ENCODE results near the gene SLX4. TPM values are rescaled to one million over a fixed set of nuclear protein-coding genes. Genes with fewer than 3 reads are reported as not detected.

SLX4 gene
- total RNA-seq, 1 experiment from 2014 or later = 5.1 TPM

DNA sequence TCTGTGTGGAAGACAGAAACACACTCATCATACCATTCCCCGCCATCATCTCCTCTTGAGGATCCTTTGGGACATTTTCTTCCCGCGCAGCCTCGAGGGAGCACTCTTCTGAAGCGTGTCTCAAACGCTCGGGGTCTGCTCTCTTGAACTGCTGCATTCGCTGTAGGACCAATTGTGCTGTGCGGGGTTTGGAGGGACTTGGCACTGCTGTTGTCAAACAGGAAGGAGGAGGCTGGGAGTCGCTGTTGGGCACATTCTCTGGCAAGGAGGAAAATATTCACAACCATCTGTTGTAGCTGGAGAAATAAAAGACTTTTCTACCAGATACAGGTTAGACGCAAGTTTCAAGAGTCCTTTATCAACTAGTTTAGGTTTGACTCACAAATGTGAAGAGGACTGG, 5.0 kb downstream of the SLX4 start:
- Histone ChIP-seq H3K4me1 (ENCODE audit: insufficient read depth, low read length) (peaks cover 8% of the 10 kb centered on the region; the same call in 1 of the 2 replicates), H3K9ac (ENCODE audit: low read length) (no peak overlapping the region), H2AFZ (ENCODE audit: low read length) (no peak overlapping the region), H3K79me2 (ENCODE audit: low read length) (peaks cover 15% of the 10 kb centered on the region; the same call in 1 of the 2 replicates), H4K20me1 (ENCODE audit: low read length) (no peaks in the 10 kb centered on the region), H3F3A (ENCODE audit: low read length, unreplicated experiment) (no peaks in the 10 kb centered on the region), H3K9me3 (ENCODE audit: low read length) (no peaks in the 10 kb centered on the region), H3K9me2 (replicated peaks; ENCODE audit: low read length) (no peaks in the 10 kb centered on the region), H3K27me3 (ENCODE audit: low read length) (no peaks in the 10 kb centered on the region), H3K4me3 (ENCODE audit: low read length) (no peak overlapping the region), H3K36me3 (ENCODE audit: low read depth, low read length) (no peaks in the 10 kb centered on the region), H3K27ac (ENCODE audit: low read length) (no peak overlapping the region), H3K4me2 (ENCODE audit: low read length) (no peak overlapping the region)
- no peak for DNase-seq
- ChIA-PET POLR2A (ENCODE audit: unreplicated experiment) (no interaction called here), CTCF (no interaction called here)
- no peak for ATAC-seq
- no TSS peak for BruUV-seq (replicated peaks)
- TF ChIP-seq, protein P1, sequence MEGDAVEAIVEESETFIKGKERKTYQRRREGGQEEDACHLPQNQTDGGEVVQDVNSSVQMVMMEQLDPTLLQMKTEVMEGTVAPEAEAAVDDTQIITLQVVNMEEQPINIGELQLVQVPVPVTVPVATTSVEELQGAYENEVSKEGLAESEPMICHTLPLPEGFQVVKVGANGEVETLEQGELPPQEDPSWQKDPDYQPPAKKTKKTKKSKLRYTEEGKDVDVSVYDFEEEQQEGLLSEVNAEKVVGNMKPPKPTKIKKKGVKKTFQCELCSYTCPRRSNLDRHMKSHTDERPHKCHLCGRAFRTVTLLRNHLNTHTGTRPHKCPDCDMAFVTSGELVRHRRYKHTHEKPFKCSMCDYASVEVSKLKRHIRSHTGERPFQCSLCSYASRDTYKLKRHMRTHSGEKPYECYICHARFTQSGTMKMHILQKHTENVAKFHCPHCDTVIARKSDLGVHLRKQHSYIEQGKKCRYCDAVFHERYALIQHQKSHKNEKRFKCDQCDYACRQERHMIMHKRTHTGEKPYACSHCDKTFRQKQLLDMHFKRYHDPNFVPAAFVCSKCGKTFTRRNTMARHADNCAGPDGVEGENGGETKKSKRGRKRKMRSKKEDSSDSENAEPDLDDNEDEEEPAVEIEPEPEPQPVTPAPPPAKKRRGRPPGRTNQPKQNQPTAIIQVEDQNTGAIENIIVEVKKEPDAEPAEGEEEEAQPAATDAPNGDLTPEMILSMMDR (conservative IDR thresholded peaks at IDR 0.05; ENCODE audit: low read depth, low read length) = no peak
- TF ChIP-seq EZH2 (IDR thresholded peaks at IDR 0.05; ENCODE audit: low read length, unreplicated experiment) = no peak
- TF ChIP-seq EZH2phosphoT487 (IDR thresholded peaks at IDR 0.05; ENCODE audit: borderline replicate concordance, low read length) = no peak
- intact Hi-C loops (cut with micrococcal nuclease) = no loop called here

DNA sequence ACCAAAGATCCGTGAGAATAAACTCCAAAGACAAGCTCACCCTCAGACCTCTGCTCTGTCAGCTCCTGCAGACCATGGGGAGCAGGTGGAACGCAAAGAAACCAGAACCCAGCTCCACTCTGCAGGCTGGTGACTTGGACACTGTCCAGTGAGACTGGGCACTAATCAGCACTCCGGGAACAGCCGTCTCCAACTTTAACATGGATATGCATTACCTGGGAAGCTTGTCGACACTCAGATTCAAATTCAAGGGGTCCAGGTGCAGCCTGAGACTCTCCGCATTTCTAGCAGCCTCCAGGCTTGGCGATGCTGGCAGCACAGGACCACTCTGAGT, 9.1 kb downstream of the SLX4 start:
- Histone ChIP-seq H3K9ac (ENCODE audit: low read length) (no peak overlapping the region), H3F3A (ENCODE audit: low read length, unreplicated experiment) (no peaks in the 10 kb centered on the region), H2AFZ (ENCODE audit: low read length) (no peak overlapping the region), H3K9me3 (ENCODE audit: low read length) (no peaks in the 10 kb centered on the region), H3K79me2 (ENCODE audit: low read length) (no peaks in the 10 kb centered on the region), H3K4me1 (ENCODE audit: insufficient read depth, low read length) (no peaks in the 10 kb centered on the region), H3K36me3 (ENCODE audit: low read depth, low read length) (no peaks in the 10 kb centered on the region; the same call in 1 of the 2 replicates), H3K4me2 (ENCODE audit: low read length) (no peak overlapping the region), H3K27ac (ENCODE audit: low read length) (no peak overlapping the region), H4K20me1 (ENCODE audit: low read length) (no peaks in the 10 kb centered on the region), H3K27me3 (ENCODE audit: low read length) (no peaks in the 10 kb centered on the region), H3K4me3 (ENCODE audit: low read length) (no peak overlapping the region), H3K9me2 (replicated peaks; ENCODE audit: low read length) (no peaks in the 10 kb centered on the region)
- BruUV-seq (replicated peaks) = no TSS peak
- no peak for DNase-seq
- intact Hi-C loops (cut with micrococcal nuclease) = no loop called here
- POLR2A ChIA-PET (ENCODE audit: unreplicated experiment) = no interaction called here
- TF ChIP-seq EZH2 (IDR thresholded peaks at IDR 0.05; ENCODE audit: low read length, unreplicated experiment) = no peak
- no peak for TF ChIP-seq EZH2phosphoT487 (IDR thresholded peaks at IDR 0.05; ENCODE audit: borderline replicate concordance, low read length)
- TF ChIP-seq, protein P1 (conservative IDR thresholded peaks at IDR 0.05; ENCODE audit: low read depth, low read length) = no peak
- no peak for ATAC-seq
- CTCF ChIA-PET = no interaction called here

DNA sequence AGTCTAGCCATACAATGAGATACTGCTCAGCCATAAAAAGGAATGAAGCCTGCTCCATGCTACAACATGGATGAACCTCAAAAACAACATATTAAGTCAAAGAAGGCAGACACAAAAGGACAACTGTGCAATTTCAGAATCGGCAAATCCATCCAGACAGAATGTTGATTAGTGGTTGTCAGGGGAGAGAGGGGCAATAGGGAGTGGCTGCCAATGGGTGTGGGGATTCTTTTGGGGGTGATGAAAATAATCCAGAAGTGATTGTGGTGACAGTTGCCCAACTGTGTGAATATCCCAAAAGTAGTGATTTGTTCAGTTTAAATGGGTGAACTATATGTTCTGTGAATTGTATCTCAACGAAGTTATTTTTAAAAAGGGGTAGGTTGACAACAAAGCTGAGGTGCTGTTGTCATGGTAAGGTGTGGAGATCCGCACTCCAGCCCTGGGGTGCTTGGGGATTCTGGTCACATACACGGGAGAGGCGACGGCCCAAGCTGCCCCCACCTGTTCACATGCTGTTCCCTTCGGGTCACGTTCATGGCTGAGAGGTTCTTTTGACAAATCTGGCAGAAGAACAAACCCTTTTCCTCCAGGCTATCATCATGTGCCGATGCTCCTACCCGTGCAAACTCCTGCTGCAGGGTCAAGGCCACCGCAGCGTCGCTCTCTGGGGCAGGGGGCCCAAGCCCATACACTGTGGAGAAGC, 9.6 kb downstream of the SLX4 start:
- no peak overlapping the region for H2AFZ ChIP-seq (ENCODE audit: low read length)
- no peaks in the 10 kb centered on the region for H4K20me1 ChIP-seq (ENCODE audit: low read length)
- intact Hi-C loops (cut with micrococcal nuclease) = no loop called here
- no peak overlapping the region for H3K4me2 ChIP-seq (ENCODE audit: low read length)
- ChIA-PET POLR2A (ENCODE audit: unreplicated experiment) (no interaction called here), CTCF (no interaction called here)
- TF ChIP-seq, protein P1 (conservative IDR thresholded peaks at IDR 0.05; ENCODE audit: low read depth, low read length) = no peak
- no peaks in the 10 kb centered on the region for H3K27me3 ChIP-seq (ENCODE audit: low read length)
- ATAC-seq = no peak
- H3K4me1 ChIP-seq (ENCODE audit: insufficient read depth, low read length) = no peaks in the 10 kb centered on the region
- no peaks in the 10 kb centered on the region for H3K9me2 ChIP-seq (replicated peaks; ENCODE audit: low read length)
- H3K36me3 ChIP-seq (ENCODE audit: low read depth, low read length) = no peaks in the 10 kb centered on the region; the same call in 1 of the 2 replicates
- H3K4me3 ChIP-seq (ENCODE audit: low read length) = no peak overlapping the region
- no TSS peak for BruUV-seq (replicated peaks)
- no peaks in the 10 kb centered on the region for H3K79me2 ChIP-seq (ENCODE audit: low read length)
- no peaks in the 10 kb centered on the region for H3F3A ChIP-seq (ENCODE audit: low read length, unreplicated experiment)
- H3K9me3 ChIP-seq (ENCODE audit: low read length) = no peaks in the 10 kb centered on the region
- H3K27ac ChIP-seq (ENCODE audit: low read length) = no peak overlapping the region
- no peak overlapping the region for H3K9ac ChIP-seq (ENCODE audit: low read length)
- no peak for DNase-seq

All from PC-3 (cell line).